H1 (cell line): Measurements from ENCODE around the gene CLMP. TPM values are rescaled to one million over a fixed set of nuclear protein-coding genes. Genes with fewer than 3 reads are reported as not detected.

Source experiments
- CBX8 ChIP-seq: fragments of 300-800, 300-1000 bp; sonication (generic); IDR thresholded peaks from 2 replicates; pipeline ENCODE4 v1.7.1; 2016; ENCODE audit warnings: low read depth, low read length, borderline replicate concordance
- SIRT6 ChIP-seq: IDR thresholded peaks from one replicate; pipeline ENCODE4 v1.7.1; 2012; ENCODE audit warnings: low read length, inconsistent platforms
- YY1 ChIP-seq: IDR thresholded peaks from 2 replicates; pipeline ENCODE4 v1.6.1; 2011; ENCODE audit warnings: low read depth, mild to moderate bottlenecking, low read length
- polyA plus RNA-seq, 7 experiments: library from polyadenylated mRNA; depleted of rRNA in 3 of 7; stranded (reverse) in 5 of 7; unstranded in 2 of 7; fragments of >200 nt in 5 of 7; fragments of 200-250 nt in 2 of 7; gene quantifications; 1 replicate in 5 of 7; 2 replicates in 1 of 7; 4 replicates in 1 of 7; pipeline versions ENCODE4 v1.2.1 to v1.2.3, GENCODE V29; 2011 to 2013; ENCODE audit warnings: missing spikeins in 2 of 7, mixed read lengths in 2 of 7
- total RNA-seq: library from RNA; stranded (reverse); fragmentation: NEBNext Ultra II Directional; extraction: Animal tissue kit (Norgen Biotek cat#: 25700); gene quantifications from 2 replicates; pipeline ENCODE4 v1.2.1, GENCODE V29; 2021
- TF ChIP-seq, protein P1 (sequence below): fragments of 300-600 bp; sonication (generic); IDR thresholded peaks from 2 replicates; pipeline ENCODE4 v1.7.1; 2012; ENCODE audit warnings: low read length, moderate library complexity, mild to moderate bottlenecking, inconsistent platforms; ENCODE audit not compliant: insufficient replicate concordance
- TF ChIP-seq, protein P2 (sequence below): IDR thresholded peaks from 2 replicates; pipeline ENCODE4 v1.6.1; 2012; ENCODE audit warnings: inconsistent platforms

Gene CLMP
- total and polyA plus RNA-seq, 2 of the 8 experiments (the other 6 are each of a cell fraction or from before 2014, with no cell fraction given) = 9.9 to 24.1 TPM

- TF ChIP-seq, protein P1, sequence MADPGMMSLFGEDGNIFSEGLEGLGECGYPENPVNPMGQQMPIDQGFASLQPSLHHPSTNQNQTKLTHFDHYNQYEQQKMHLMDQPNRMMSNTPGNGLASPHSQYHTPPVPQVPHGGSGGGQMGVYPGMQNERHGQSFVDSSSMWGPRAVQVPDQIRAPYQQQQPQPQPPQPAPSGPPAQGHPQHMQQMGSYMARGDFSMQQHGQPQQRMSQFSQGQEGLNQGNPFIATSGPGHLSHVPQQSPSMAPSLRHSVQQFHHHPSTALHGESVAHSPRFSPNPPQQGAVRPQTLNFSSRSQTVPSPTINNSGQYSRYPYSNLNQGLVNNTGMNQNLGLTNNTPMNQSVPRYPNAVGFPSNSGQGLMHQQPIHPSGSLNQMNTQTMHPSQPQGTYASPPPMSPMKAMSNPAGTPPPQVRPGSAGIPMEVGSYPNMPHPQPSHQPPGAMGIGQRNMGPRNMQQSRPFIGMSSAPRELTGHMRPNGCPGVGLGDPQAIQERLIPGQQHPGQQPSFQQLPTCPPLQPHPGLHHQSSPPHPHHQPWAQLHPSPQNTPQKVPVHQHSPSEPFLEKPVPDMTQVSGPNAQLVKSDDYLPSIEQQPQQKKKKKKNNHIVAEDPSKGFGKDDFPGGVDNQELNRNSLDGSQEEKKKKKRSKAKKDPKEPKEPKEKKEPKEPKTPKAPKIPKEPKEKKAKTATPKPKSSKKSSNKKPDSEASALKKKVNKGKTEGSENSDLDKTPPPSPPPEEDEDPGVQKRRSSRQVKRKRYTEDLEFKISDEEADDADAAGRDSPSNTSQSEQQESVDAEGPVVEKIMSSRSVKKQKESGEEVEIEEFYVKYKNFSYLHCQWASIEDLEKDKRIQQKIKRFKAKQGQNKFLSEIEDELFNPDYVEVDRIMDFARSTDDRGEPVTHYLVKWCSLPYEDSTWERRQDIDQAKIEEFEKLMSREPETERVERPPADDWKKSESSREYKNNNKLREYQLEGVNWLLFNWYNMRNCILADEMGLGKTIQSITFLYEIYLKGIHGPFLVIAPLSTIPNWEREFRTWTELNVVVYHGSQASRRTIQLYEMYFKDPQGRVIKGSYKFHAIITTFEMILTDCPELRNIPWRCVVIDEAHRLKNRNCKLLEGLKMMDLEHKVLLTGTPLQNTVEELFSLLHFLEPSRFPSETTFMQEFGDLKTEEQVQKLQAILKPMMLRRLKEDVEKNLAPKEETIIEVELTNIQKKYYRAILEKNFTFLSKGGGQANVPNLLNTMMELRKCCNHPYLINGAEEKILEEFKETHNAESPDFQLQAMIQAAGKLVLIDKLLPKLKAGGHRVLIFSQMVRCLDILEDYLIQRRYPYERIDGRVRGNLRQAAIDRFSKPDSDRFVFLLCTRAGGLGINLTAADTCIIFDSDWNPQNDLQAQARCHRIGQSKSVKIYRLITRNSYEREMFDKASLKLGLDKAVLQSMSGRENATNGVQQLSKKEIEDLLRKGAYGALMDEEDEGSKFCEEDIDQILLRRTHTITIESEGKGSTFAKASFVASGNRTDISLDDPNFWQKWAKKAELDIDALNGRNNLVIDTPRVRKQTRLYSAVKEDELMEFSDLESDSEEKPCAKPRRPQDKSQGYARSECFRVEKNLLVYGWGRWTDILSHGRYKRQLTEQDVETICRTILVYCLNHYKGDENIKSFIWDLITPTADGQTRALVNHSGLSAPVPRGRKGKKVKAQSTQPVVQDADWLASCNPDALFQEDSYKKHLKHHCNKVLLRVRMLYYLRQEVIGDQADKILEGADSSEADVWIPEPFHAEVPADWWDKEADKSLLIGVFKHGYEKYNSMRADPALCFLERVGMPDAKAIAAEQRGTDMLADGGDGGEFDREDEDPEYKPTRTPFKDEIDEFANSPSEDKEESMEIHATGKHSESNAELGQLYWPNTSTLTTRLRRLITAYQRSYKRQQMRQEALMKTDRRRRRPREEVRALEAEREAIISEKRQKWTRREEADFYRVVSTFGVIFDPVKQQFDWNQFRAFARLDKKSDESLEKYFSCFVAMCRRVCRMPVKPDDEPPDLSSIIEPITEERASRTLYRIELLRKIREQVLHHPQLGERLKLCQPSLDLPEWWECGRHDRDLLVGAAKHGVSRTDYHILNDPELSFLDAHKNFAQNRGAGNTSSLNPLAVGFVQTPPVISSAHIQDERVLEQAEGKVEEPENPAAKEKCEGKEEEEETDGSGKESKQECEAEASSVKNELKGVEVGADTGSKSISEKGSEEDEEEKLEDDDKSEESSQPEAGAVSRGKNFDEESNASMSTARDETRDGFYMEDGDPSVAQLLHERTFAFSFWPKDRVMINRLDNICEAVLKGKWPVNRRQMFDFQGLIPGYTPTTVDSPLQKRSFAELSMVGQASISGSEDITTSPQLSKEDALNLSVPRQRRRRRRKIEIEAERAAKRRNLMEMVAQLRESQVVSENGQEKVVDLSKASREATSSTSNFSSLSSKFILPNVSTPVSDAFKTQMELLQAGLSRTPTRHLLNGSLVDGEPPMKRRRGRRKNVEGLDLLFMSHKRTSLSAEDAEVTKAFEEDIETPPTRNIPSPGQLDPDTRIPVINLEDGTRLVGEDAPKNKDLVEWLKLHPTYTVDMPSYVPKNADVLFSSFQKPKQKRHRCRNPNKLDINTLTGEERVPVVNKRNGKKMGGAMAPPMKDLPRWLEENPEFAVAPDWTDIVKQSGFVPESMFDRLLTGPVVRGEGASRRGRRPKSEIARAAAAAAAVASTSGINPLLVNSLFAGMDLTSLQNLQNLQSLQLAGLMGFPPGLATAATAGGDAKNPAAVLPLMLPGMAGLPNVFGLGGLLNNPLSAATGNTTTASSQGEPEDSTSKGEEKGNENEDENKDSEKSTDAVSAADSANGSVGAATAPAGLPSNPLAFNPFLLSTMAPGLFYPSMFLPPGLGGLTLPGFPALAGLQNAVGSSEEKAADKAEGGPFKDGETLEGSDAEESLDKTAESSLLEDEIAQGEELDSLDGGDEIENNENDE = no peak
- TF ChIP-seq, protein P2, sequence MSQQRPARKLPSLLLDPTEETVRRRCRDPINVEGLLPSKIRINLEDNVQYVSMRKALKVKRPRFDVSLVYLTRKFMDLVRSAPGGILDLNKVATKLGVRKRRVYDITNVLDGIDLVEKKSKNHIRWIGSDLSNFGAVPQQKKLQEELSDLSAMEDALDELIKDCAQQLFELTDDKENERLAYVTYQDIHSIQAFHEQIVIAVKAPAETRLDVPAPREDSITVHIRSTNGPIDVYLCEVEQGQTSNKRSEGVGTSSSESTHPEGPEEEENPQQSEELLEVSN = no peak
- TF ChIP-seq CBX8 = no peak
- TF ChIP-seq SIRT6 = no peak
- no peak for TF ChIP-seq YY1
Measured at GRCh38 chr11:123238297-123238696, 43.2 kb upstream of the CLMP start (continued).
